ENCODE results near the gene SCYGR2.

SCYGR2 gene

DNA sequence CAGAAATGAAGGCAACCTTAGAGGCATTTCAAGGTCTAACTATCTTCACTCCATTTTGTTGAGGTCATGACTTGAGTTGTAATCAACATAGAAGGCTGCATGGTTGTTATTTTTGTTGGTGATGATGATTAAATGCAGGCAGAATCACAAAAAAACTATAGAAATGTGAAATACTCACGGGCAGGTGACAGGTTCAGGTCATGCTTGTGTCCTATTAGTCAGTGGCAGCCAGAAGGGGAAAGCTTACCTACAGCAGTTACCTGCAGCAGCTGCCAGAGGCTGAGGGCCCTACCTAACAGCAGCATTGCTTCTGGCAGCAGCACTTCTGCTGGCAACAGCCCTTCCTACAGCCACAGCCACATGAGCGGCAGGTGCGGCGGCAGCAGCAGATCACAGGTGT lies 15.6 kb downstream of the SCYGR2 start:
- DNase-seq = no peak

DNA sequence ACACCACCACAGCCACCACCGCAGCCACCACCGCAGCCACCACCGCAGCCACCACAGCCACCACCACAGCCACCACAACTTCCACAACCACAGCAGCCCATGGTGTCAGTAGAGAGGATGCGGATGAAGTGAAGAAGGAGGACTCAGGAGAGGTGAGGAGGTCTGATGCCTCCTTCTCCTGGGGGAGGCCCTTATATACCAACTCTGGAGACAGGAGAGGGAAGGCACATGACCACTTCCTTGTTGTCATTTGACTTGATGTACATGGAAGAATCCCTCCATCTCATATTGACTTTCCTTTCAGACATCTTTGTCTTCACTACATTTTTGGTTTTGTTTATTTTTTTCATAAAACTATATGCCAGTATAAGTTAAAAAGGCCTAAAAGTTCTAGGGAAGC lies 16.0 kb downstream of the SCYGR2 start, which contains the start of gene SCYGR3:
TSS of gene SCYGR3 (minus strand) at position 101 of the 400 bp plus-strand sequence. CDS start at position 101, 0 bp downstream.
- DNase-seq = no peak

DNA sequence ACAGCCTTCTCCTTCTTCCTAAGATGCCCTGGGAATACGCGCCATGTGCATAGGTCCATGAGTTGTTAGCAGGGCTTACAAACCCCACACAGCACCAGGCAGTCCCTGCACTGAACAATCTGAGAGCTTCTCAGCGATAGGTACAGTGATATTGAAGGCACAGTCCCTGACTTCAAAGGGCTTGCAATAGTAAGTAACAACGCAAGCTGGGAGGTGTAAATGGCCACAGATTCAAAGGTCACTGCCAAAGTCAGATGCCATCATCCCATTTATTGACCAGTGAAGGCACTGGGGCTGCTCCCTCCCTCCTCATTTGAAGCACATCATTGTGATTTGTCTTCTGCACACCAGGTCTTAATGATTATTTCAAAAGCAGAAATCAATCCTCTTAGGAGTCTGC lies 16.5 kb downstream of the SCYGR2 start:
- no peak for DNase-seq

DNA sequence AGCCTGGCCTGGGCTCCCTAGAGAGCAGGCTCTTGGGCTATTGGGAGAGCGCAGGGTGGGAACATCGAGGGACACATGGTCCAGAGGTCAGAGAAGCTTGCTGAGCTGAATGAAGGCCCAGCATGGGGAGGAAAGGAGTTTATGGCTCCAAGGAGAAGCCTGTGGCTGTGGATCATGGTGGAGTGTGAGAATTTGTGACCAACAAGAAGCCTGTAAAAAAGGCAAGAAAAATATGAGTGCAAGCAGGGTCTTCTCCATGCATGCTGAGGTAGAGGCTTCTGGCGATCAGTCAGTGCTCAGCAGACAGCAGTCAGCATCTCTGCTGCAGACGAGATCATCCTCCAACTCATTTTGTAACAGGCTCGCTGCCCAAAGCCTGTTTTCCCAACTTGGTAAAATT lies 17.2 kb downstream of the SCYGR2 start:
- DNase-seq = no peak

DNA sequence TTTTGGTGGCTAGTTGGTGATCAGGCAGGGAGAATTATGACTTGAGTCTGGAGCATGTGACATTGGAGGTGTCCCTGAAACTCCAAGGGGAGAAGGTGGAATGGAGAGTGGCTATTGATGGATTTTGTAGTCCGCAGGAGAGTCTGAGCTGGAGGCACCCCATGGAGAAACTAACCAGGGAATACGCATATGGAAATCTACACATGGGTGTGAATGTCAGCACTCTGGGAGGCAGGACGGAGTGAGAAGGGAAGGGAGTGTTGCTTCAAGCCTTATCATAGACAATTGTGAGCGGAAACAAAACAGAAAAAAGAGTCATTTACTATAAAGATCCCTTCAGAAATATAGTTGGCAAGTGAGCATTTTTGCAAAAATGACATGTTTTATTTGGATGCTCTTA lies 17.9 kb downstream of the SCYGR2 start:
- no peak for DNase-seq

DNA sequence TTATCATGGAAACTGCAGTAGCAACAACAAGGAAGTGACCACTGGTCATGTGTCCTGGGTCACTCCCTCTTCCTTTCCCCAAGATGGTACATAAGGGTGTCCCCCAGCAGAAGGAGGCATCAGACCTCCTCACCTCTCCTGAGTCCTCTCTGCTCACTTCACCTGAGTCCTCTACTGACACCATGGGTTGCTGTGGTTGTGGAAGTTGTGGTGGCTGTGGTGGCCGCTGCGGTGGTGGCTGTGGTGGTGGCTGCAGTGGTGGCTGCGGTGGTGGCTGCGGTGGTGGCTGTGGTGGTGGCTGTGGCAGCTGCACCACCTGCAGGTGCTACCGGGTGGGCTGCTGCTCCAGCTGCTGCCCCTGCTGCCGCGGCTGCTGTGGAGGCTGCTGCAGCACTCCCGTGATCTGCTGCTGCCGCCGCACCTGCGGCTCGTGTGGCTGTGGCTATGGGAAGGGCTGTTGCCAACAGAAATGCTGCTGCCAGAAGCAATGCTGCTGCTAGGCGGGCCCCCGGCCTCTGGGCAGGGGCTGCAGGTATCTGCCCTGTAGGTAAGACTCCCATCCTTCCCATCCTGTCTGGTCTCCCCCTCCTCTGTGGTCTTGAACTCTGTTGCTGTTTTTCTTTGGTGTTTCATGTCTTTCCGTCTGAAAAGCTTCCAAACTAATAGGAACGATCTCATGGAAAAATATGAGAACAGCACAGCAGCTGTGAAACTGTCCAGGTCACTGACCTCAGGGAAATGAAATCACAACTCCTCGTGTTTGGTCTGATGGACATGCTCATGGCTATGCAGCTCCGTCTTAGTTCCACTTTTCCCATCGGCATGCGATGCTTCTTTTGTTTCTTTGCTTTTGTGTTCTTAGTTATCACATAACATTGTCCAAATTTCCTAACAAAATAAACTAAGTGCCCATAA lies 18.9 kb downstream of the SCYGR2 start, which contains the start of gene SCYGR4:
TSS of gene SCYGR4 (plus strand) at position 183 of the 915 bp plus-strand sequence. CDS start at position 183, 0 bp downstream.
- no peak for DNase-seq

DNA sequence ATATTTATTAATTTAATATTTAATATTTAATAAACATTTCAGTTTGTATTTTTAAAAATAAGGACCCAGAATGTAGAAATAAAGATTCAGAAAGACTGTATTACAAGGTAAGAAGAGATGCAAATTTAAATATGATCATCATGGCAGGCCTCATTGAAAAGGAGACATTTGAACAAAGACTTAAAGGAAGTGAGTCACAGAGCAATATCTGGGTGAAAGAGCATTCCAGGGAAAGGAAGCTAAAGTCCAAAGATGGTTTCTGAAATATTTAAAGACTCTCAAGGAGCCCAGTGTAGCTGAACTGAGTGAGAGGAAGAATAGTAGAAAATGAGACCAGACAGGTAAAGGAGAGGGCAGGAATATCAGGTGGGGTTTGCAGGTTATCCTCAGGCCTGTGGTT lies 24.5 kb downstream of the SCYGR2 start:
- DNase-seq = no peak

DNA sequence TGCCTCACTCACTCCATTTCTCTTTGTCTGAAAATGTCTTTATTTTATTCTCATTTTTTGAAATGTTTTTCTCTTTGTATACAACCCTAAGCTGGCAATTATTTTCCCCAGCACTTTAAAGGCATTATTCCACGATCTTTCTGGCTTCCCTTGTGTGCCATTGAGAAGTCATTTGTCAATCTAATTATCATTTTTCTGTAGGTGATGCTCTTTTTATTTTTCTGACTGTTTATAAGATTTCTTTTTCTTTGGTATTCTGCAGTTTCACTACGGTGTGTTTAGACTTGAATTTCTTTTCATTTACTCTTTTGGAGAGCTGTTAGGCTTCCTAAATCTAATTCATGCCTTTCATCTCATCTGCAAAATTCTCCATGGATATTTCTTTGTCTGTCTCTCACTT lies 26.7 kb downstream of the SCYGR2 start:
- no peak for DNase-seq

DNA sequence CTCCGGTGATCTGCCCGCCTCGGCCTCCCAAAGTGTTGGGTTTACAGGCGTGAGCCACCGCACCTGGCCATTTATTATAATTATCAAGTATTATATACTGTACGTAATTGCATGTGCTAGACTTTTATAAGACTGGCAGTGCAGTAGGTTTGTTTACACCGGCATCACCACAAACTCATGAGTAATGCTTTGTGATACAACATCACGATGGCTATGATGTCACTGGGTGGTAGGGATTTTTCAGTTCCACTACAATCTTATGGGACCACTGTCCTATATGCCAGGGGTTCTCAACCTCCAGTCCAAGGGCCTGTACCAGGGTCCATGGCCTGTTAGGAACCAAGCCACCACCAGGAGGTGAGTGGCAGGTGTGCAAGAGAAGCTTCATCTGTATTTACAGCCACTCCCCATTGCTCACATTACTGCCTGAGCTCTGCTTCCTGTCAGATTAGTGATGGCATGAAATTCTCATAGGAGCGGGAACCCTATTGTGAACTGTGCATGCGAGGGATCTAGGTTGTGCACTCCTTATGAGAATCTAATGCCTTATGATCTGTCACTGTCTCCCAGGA lies 28.0 kb downstream of the SCYGR2 start:
- no peak for DNase-seq

DNA sequence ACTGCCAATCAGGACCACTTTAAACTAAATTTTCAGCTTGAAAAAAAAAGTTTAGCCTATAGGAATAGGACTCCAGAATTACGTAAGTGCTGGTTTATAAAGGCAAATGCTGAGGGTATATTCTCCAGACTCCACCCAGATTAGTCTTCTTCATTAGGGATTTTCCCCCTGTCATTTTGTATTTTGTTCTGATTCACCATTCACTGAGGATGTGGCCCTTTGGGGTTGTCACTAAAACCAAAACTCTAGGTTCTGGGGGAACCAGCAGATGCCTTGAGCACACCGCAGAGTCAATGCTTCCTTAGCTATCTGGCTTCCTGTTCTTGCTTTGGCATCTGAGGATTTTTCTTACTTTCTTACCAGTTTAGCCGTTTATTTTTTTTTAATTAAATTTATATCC lies 29.1 kb downstream of the SCYGR2 start:
- no peak for DNase-seq

DNA sequence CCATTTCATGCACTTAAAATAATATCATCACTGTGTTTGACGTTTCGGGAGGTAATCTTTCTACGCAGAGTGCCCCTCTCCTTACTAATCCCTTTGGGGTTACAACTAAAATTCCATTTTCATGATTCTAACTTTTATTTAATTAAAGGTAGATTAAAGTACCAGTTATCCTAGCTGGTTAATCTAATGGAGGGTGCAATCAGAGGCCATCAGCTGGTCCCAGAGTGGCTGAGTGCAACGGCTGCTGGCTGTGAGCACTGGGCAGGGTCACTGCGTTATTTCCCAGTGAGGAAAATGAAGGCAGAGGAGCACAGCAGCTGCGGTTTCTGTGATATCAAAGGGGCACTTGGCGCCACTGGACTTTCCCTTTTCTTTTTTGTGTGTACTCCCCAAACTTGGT lies 30.7 kb downstream of the SCYGR2 start:
- DNase-seq = no peak

DNA sequence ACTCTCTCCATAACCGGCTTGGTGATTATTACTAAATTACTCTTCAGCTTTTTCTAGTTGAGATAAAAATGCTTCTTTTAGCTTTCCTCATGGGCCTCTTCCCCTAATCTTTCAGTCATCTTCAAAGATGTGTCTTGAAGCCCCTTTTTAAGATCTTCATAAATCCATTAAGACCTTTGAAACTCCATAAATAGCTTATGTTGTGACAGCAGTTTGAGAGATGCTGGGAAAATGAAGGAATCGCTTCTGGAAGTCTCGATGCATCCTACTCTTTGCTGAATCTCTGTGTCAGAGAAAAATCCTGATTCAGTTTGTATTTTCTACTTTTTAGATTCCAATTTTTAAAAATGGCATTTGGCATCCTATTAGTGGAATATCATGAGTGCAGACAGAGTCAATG lies 31.6 kb downstream of the SCYGR2 start:
- no peak for DNase-seq

DNA sequence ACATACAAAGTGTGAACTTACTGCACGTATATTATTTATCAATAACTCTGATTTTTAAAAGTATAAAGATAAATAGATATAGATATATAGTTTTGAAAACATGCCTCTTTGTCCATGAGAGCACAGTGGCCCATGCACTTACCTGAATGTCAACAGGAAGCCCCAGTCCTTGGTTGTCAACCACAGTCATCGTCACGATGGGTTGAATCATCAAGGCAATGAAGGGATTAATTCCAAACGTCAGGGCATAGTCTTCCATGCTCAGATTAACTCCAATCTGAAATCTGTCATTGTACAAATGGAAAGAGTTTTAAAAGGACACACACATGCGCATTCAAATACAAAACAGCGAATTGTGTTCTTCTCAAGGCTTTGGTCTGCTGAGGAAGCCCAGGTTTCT lies 34.1 kb downstream of the SCYGR2 start:
- no peak for DNase-seq

DNA sequence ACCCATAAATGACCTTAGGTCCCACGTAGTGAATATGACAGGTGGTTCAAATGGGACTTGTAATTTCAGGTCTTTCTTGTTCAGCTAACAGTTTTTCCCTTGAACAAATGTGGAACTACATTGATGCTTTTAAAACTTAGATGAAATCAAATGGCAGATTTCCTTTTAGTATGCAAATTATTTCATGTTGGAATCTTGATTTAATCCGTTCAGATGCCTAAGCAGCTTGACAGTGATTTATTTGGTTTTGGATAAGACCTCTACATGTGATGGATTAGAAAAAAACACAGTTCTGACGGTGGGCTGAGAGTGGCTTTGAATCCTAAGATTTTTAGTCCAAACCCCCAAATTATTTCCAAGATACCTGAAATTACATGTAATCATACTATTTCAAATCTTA lies 35.5 kb downstream of the SCYGR2 start:
- no peak for DNase-seq

DNA sequence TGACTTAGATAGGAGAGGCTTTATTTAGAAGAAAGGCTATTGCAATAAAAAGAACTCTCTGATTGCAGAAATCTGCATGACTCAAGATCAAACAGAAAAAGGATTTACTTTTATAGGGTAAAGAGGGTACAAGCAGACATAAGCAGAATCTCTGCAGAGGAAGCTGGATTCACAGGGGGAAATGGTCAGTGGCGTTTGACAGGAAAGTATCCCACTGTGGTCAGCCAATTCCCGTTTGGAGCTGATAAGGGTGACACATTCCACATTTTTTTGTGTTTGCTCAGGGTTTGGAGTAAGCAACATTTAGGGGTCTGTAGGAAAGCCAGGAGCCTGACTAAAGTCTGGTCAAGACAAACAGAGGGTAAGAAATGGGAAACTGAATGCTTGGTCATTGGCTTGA lies 44.0 kb downstream of the SCYGR2 start:
- DNase-seq = no peak

DNA sequence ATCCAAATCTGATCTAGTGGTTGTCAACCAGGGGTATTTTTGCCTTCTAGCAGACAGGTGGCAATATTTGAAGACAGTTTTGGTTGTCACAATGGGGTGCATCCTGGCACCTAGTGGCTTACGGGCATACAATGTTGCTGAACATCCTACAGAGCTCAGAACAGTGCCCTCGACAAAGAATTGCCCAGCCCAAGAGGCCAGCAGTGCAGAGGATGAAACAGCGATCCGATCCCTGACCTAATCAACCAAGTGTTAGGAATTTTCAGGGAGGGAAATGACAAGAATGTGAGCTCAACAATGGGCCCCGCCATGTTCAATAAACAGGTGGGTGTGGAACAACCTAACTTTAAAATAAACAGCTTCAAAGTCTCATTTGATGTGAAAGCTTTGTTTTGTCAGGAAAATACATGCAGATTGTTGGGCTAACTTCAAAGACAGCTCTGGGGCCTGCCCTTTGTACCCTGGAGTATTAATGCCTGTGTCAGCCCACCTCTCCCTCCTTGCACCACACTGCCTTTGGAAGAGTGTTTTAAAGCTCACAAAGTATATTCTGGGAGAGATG lies 45.4 kb downstream of the SCYGR2 start:
- DNase-seq = no peak
